DMS153 treated with DMSO at 0.1 percent for 48 hours (cell line): ENCODE measurements around the gene U2AF2.

Experiments
- DNase-seq: peaks from one replicate; lab custom pipeline; 2025; ENCODE audit not compliant: unreplicated experiment; lab: John Stamatoyannopoulos, UW

Gene U2AF2

GRCh38 chr19:55687281-55688201 is 32.7 kb downstream of the U2AF2 start:
- no peak for DNase-seq

- peak; percentile 26 for DNase-seq
Observed at GRCh38 chr19:55688422-55689218, 33.8 kb downstream of the U2AF2 start.

GRCh38 chr19:55689411-55690108 is 34.7 kb downstream of the U2AF2 start:
- no peak for DNase-seq

GRCh38 chr19:55690109-55690768 is 35.4 kb downstream of the U2AF2 start:
- DNase-seq = no peak

- no peak for DNase-seq
Observed at GRCh38 chr19:55690769-55691545, 36.1 kb downstream of the U2AF2 start.

DNA sequence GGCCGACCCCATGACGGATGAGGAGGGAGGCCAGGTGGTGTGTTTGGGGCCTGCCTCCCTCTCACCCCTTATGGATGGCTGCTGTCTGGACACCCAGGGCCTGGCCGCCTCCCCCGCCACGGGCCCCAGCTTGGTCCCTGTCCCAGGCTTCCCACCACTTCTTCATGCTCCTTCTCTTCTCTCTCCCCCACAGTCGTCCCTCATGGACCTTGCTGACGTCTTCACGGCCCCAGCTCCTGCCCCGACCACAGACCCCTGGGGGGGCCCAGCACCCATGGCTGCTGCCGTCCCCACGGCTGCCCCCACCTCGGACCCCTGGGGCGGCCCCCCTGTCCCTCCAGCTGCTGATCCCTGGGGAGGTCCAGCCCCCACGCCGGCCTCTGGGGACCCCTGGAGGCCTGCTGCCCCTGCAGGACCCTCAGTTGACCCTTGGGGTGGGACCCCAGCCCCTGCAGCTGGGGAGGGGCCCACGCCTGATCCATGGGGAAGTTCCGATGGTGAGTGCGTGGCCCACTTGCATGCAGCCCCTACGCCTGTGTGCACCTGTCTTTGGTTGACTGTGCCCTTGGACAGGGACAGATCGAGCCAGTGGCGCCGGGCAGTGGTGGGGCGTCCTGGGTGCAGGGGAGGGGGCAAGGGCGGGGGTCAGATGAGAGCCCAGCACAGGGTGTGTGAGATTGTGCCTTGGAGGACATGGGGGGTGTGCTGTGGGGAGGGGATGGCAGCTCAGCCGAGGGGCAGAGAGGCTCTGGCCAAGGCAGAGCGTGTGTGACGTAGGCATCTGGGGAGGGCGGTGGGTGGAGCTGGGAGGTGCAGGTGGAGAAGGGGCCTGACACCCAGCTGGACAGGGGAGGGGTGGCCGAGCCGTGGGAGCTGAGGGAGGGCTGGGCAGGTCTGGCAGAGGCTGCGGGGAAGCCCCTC is 37.0 kb downstream of the U2AF2 start:
- DNase-seq = no peak

GRCh38 chr19:55692681-55693081 is 37.8 kb downstream of the U2AF2 start:
- no peak for DNase-seq

- DNase-seq = no peak
Observed at GRCh38 chr19:55693336-55693974, 38.6 kb downstream of the U2AF2 start.

- DNase-seq = no peak
Observed at GRCh38 chr19:55694241-55694655, 39.4 kb downstream of the U2AF2 start.

- no peak for DNase-seq
Observed at GRCh38 chr19:55694656-55695491, 40.0 kb downstream of the U2AF2 start.

DNA sequence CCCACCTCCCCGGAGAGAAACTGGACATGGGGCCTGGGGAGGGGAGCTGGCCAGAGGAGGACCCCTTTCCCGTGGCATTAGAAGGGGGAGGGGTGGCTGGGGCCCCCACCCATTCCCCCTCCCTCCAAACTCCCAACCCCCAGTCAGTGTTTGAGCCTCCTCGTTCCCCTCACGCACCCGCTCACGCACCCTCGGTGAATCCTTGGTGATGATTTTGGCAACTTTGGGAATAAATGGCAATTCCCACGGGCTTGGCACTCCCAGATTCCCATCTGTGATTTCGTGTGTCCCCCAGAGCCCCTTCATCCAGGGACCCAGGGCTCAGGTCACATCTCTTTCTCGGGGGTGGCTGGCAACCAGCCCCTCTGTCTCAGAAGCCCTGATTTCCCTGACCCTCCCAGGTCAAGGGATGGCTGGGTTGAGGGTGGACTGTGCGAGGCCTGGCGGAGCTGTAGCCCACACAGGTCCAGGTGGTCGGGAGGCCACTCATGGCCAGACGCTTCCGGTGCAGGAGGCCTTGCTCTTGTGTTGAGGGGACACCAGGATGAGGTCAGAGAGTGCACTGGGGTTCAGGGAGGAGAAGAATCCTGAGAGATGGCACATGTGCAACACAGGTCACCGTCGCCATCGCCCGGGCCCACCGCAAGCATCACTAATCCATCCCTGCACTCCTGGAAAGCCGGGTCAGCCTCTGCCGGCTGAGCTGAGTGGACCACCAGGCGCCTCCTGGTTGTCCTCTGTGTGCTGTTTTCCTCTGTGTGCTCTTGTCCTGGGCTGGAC is 40.9 kb downstream of the U2AF2 start:
- no peak for DNase-seq

DNA sequence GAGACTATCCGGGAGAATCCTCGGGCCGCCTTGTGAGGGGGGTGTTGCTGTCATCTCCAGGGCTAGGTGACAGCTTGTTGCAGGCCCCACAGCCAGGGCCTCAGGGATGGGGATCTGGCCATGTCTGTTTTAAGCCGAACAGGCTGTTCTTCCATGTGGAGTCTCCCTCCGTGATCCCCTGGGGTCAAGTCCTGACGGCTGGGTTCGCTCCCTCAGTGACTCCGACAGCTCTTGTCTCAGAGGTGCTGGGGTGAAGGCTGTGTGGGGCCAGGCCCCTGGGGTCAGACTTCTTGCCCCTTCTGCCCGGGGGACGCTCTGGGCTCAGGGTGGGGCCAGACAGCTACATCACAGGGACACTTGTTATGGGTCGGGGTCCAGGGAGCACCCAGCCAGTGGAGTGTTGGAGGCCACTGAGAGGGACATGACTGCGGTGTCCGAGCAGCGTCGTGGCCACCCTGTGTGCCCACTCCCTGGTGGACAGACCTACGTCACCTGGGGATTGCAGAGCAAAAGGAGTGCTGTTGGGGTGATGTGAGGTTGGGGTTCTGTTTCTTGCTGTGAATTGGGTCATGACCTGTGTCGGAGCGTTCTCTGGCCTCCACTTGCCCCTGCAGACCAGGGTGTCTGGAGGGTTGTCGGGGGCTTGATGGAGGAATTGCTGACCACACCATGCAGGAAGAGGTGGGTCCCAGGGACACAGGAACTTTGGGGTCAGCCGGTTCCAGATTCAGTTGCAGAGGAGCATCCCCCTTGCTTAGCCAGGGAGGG is 41.6 kb downstream of the U2AF2 start:
- no peak for DNase-seq

GRCh38 chr19:55697069-55697440 is 42.2 kb downstream of the U2AF2 start:
- no peak for DNase-seq

- no peak for DNase-seq
Observed at GRCh38 chr19:55697698-55698097, 42.9 kb downstream of the U2AF2 start.

GRCh38 chr19:55698256-55698655 is 43.4 kb downstream of the U2AF2 start:
- DNase-seq = no peak

DNA sequence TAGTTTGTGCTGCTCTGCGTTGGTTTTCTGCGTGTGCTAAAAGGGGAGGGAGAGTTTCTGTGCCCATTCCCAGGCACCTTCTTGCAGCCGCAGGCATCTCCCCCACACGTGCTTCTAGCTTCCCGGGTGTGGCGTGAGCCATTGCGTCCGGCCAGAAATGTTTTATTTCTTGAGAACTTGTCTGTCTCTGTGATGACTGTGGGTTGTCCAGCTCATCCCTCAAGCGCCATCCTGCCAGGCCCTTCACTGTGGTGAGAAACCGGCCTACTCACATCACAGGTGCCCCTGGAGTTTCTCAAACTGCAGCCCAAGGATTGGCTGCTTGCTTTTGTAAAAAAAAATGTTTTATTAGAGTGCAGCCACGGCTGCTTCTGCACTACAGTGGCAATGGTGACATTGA is 44.4 kb downstream of the U2AF2 start:
- DNase-seq = no peak
